Trophoblast cell (in vitro differentiated cells and primary cell): Measurements from ENCODE around the gene PUS1.

Experiments used
- DNase-seq, 2 donors: peaks; one replicate each; pipeline ENCODE4 v3.0.0-alpha.2; 2016
- H2AFZ ChIP-seq: 2 replicates; pipeline ENCODE4 v1.6.1; 2013; ENCODE audit warnings: low read length, moderate library complexity, mild to moderate bottlenecking; ENCODE audit not compliant: insufficient read depth, poor library complexity
- H2AK5ac ChIP-seq: 2 replicates; pipeline ENCODE4 v1.6.1; 2013; ENCODE audit warnings: mild to moderate bottlenecking, low read length
- H2BK120ac ChIP-seq: 2 replicates; pipeline ENCODE4 v1.6.1; 2013; ENCODE audit warnings: low read length, mild to moderate bottlenecking, moderate library complexity; ENCODE audit not compliant: insufficient read depth, poor library complexity
- H2BK12ac ChIP-seq: 2 replicates; pipeline ENCODE4 v1.6.1; 2013; ENCODE audit warnings: mild to moderate bottlenecking, low read length, moderate library complexity
- H2BK5ac ChIP-seq: 2 replicates; pipeline ENCODE4 v1.6.1; 2013; ENCODE audit warnings: low read length, low read depth, moderate library complexity, mild to moderate bottlenecking; ENCODE audit not compliant: poor library complexity
- H3K14ac ChIP-seq: 2 replicates; pipeline ENCODE4 v1.6.1; 2013; ENCODE audit warnings: mild to moderate bottlenecking, low read length
- H3K18ac ChIP-seq: 2 replicates; pipeline ENCODE4 v1.6.1; 2013; ENCODE audit warnings: mild to moderate bottlenecking, low read length
- H3K23ac ChIP-seq: 2 replicates; pipeline ENCODE4 v1.6.1; 2013; ENCODE audit warnings: low read length
- H3K27ac ChIP-seq: 2 replicates; pipeline ENCODE4 v1.5.1; 2013; ENCODE audit warnings: low read depth, mild to moderate bottlenecking, inconsistent platforms, low read length, moderate library complexity
- H3K27me3 ChIP-seq: 2 replicates; pipeline ENCODE4 v1.6.1; 2013; ENCODE audit warnings: inconsistent platforms, mild to moderate bottlenecking, low read length, moderate library complexity; ENCODE audit not compliant: insufficient read depth
- H3K36me3 ChIP-seq, 2 experiments: 1 replicate in 1 of 2; 2 replicates in 1 of 2; pipeline ENCODE4 v1.6.1; 2013; ENCODE audit warnings: low read length in 2 of 2, mild to moderate bottlenecking in 2 of 2, moderate library complexity in 1 of 2; ENCODE audit not compliant: insufficient read depth in 2 of 2, control insufficient read depth in 1 of 2
- H3K4ac ChIP-seq: 2 replicates; pipeline ENCODE4 v1.6.1; 2013; ENCODE audit warnings: low read depth, mild to moderate bottlenecking, low read length, moderate library complexity
- H3K4me1 ChIP-seq, 2 experiments: 1 replicate in 1 of 2; 2 replicates in 1 of 2; pipeline ENCODE4 v1.6.1; 2013; ENCODE audit warnings: low read length in 2 of 2, mild to moderate bottlenecking in 2 of 2, moderate library complexity in 1 of 2; ENCODE audit not compliant: insufficient read depth in 2 of 2, control insufficient read depth in 1 of 2
- H3K4me2 ChIP-seq: 2 replicates; pipeline ENCODE4 v1.6.1; 2013; ENCODE audit warnings: inconsistent platforms, mild to moderate bottlenecking, low read length, moderate library complexity
- H3K4me3 ChIP-seq: 2 replicates; pipeline ENCODE4 v1.5.1; 2013; ENCODE audit warnings: mild to moderate bottlenecking, low read depth, low read length, inconsistent platforms
- H3K79me1 ChIP-seq: one replicate; pipeline ENCODE4 v1.6.1; 2013; ENCODE audit warnings: low read length
- H3K79me2 ChIP-seq: 2 replicates; pipeline ENCODE4 v1.6.1; 2013; ENCODE audit warnings: low read length, mild to moderate bottlenecking; ENCODE audit not compliant: control insufficient read depth, insufficient read depth, poor library complexity
- H3K9ac ChIP-seq: 2 replicates; pipeline ENCODE4 v1.6.1; 2013; ENCODE audit warnings: mild to moderate bottlenecking, low read length
- H3K9me3 ChIP-seq: 2 replicates; pipeline ENCODE4 v1.6.1; 2013; ENCODE audit warnings: low read depth, mild to moderate bottlenecking, control low read depth, inconsistent platforms, low read length; ENCODE audit not compliant: insufficient read depth
- H4K12ac ChIP-seq: 2 replicates; pipeline ENCODE4 v1.6.1; 2013; ENCODE audit warnings: low read depth, mild to moderate bottlenecking, low read length, moderate library complexity
- H4K8ac ChIP-seq: 2 replicates; pipeline ENCODE4 v1.6.1; 2013; ENCODE audit warnings: low read depth, mild to moderate bottlenecking, low read length, moderate library complexity
- H4K91ac ChIP-seq: one replicate; pipeline ENCODE4 v1.6.1; 2013; ENCODE audit warnings: low read depth, mild to moderate bottlenecking, low read length, moderate library complexity
- WGBS: extraction: QIAGEN DNeasy Blood & Tissue Kit; methylation state at CpG from one replicate; pipeline ENCODE4 v1.1.7; 2013; ENCODE audit warnings: missing lambda C conversion rate; ENCODE audit not compliant: insufficient read length, insufficient coverage; ENCODE audit errors: extremely low coverage; 5-methylcytosine and 5-hydroxymethylcytosine counted together

The PUS1 gene

DNA sequence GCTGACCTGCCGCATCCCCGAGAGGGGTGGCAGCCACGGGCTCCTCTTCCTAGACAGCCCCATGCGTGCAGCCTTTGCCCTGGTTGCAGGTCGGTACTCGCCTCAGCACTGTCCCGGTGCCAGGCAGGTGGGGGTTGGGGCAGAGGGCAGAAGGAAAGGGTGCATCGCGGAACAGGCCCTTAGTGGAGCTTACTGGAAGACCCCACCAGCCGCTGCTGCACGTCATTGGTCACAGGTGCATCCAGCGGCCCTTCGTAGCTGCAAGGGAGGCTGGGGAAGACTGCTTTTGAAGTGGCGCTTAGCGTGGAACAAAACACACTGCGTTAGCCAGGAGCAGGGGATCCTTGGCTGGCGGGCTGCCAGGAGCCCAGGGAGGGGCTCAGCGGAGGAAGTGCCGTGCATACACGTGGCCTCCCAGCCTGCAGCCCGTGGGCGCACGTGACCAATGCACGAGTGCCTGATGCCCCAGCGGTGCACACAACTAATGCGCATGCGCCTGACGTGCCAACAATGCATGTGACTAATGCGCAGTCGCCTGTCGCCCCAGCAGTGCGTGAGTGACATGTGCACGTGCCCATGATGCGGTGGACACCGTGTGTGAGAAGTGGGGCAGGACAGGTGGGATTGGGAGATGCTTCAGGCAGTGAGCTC lies 15.7 kb downstream of the PUS1 start:
- no CpG with 5 or more reads among the region's 35 CpGs for WGBS
- Histone ChIP-seq H2BK12ac (no peak overlapping the region), H3K9me3 (peaks cover 7% of the 10 kb centered on the region), H3K27me3 (no peaks in the 10 kb centered on the region), H3K4me2 (no peak overlapping the region), H3K4me1 (peaks cover 0 to 3% of the 10 kb centered on the region in 2 experiments), H3K4ac (no peak overlapping the region), H3K23ac (no peak overlapping the region), H2AK5ac (no peak overlapping the region), H2BK5ac (no peak overlapping the region), H3K18ac (no peak overlapping the region), H4K8ac (no peak overlapping the region), H3K79me1 (peaks cover 3% of the 10 kb centered on the region), H3K36me3 (peaks cover 36 to 43% of the 10 kb centered on the region in 2 experiments), H3K27ac (no peak overlapping the region), H2BK120ac (no peak overlapping the region), H4K91ac (no peak overlapping the region), H2AFZ (no peak overlapping the region), H3K9ac (no peak overlapping the region), H4K12ac (no peak overlapping the region), H3K79me2 (peaks cover 2% of the 10 kb centered on the region), H3K14ac (no peak overlapping the region), H3K4me3 (peak overlapping the region; percentile 23)
- DNase-seq: no peak

DNA sequence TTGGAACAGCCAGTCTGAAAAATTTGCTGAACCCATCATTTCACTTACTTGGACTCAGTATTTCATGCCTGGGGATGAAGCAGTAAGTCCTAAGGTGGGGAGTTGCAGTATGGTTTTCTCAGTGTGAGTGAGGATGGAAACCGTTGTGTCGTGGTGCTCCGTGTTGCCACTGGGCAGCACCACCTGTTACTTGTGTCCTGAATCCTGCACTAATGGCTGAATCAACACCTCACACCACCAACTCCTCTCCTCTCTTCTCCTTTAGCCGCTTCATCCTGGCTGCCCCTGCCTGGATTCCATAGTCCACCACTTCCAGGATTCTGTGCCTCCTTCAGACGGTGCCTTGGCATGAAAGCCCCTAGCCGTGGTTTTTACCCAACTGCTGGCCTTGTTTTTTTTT lies 17.7 kb downstream of the PUS1 start:
- Histone ChIP-seq H2AFZ (no peak overlapping the region), H3K9me3 (peaks cover 6% of the 10 kb centered on the region), H3K4me3 (no peak overlapping the region), H3K4me1 (peaks cover 0 to 8% of the 10 kb centered on the region in 2 experiments), H4K12ac (no peak overlapping the region), H4K91ac (no peak overlapping the region), H4K8ac (no peak overlapping the region), H3K4me2 (no peak overlapping the region), H2BK12ac (no peak overlapping the region), H3K9ac (no peak overlapping the region), H2AK5ac (no peak overlapping the region), H3K4ac (no peak overlapping the region), H2BK5ac (no peak overlapping the region), H3K14ac (no peak overlapping the region), H3K27me3 (peaks cover 3% of the 10 kb centered on the region), H3K18ac (no peak overlapping the region), H3K23ac (no peak overlapping the region), H2BK120ac (no peak overlapping the region), H3K36me3 (peaks cover 24 to 28% of the 10 kb centered on the region in 2 experiments), H3K79me1 (peaks cover 12% of the 10 kb centered on the region), H3K27ac (no peak overlapping the region), H3K79me2 (peaks cover 12% of the 10 kb centered on the region)
- no peak for DNase-seq
- WGBS: no CpG with 5 or more reads among the region's 6 CpGs

DNA sequence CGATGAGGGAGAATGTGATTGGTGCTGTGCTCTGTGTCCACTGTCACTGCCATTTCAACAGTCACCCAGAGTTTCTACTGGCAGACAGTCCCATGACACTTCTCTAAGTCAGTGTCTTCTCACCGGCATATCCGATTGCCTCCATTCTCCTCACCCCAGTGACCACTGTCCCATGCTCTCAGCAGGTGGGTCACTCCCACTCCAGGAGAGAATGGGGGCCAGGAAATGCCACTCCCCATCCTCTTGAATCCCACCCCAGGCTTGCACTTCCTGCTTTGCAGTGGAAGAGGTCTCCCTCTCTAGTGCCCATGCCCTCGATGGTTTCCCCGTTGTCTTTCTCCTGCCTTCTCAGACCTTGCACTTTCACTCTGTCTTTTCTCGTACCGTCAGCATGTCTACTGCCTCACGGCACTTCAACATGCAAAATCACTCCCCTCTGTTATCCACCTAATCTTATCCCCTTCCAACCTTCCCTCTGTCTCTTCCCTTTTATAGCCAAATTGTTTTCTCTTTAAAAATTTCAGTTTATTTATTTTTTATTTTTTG lies 18.5 kb downstream of the PUS1 start:
- Histone ChIP-seq H4K8ac (no peak overlapping the region), H3K14ac (no peak overlapping the region), H2AFZ (no peak overlapping the region), H3K4me1 (peaks cover 0 to 8% of the 10 kb centered on the region in 2 experiments), H4K91ac (no peak overlapping the region), H3K4ac (no peak overlapping the region), H2BK5ac (no peak overlapping the region), H3K27me3 (peaks cover 3% of the 10 kb centered on the region), H3K79me1 (peaks cover 12% of the 10 kb centered on the region), H3K9me3 (peaks cover 6% of the 10 kb centered on the region), H2AK5ac (no peak overlapping the region), H3K79me2 (peaks cover 15% of the 10 kb centered on the region), H3K9ac (no peak overlapping the region), H2BK120ac (no peak overlapping the region), H3K23ac (no peak overlapping the region), H3K36me3 (peaks cover 19 to 22% of the 10 kb centered on the region in 2 experiments), H2BK12ac (no peak overlapping the region), H3K18ac (no peak overlapping the region), H3K27ac (no peak overlapping the region), H3K4me3 (no peak overlapping the region), H3K4me2 (no peak overlapping the region), H4K12ac (no peak overlapping the region)
- no CpG with 5 or more reads among the region's 8 CpGs for WGBS
- no peak for DNase-seq

DNA sequence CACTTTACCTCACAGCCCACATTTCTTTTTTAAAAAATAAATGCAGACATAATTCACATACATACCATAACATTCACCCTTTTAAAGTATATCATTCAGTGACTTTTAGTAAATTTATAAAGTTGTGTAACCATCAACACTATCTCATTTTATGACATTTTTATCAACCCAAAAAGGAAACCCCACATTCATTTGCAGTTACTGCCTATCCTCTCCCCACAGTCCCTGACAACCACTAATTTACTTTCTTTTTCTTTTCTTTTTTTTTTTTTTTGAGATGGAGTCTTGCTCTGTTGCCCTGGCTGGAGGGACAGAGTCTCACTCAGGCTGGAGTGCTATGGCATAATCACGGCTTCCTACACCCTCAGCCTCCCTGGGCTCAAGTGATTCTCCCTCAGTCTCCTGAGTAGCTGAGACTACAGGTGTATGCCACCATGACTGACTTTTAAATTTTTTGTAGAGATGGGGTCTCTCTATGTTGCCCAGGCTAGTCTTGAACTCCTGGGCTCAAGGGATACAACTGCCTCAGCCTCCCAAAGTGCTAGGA lies 19.2 kb downstream of the PUS1 start:
- Histone ChIP-seq H2AK5ac (no peak overlapping the region), H3K9me3 (peaks cover 6% of the 10 kb centered on the region), H3K9ac (no peak overlapping the region), H3K4me2 (no peak overlapping the region), H3K79me1 (peaks cover 12% of the 10 kb centered on the region), H3K79me2 (peaks cover 15% of the 10 kb centered on the region), H2BK5ac (no peak overlapping the region), H3K18ac (no peak overlapping the region), H2BK120ac (no peak overlapping the region), H2AFZ (no peak overlapping the region), H3K27ac (no peak overlapping the region), H4K91ac (no peak overlapping the region), H2BK12ac (no peak overlapping the region), H3K4me1 (peaks cover 0 to 8% of the 10 kb centered on the region in 2 experiments), H4K8ac (no peak overlapping the region), H3K27me3 (peaks cover 3% of the 10 kb centered on the region), H3K4me3 (no peak overlapping the region), H4K12ac (no peak overlapping the region), H3K23ac (no peak overlapping the region), H3K4ac (no peak overlapping the region), H3K14ac (no peak overlapping the region), H3K36me3 (peaks cover 12 to 15% of the 10 kb centered on the region in 2 experiments)
- WGBS: no CpG with 5 or more reads among the region's 1 CpG
- peak in 1 of 2 donors; percentile 2 for DNase-seq
